ENCODE measurements around the gene ROPN1L. TPM values are rescaled to one million over a fixed set of nuclear protein-coding genes. Genes with fewer than 3 reads are reported as not detected.
A peak's percentile ranks its signal among the peaks of the same experiment; 100 is the strongest.
"Not testable (repeated sequence)": the region's sequence is repeated elsewhere in the genome, so short reads cannot be mapped to it uniquely, and the experiment has no call there.

Gene ROPN1L
- total RNA-seq, 1 donor from 2014 or later, result not detected

DNA sequence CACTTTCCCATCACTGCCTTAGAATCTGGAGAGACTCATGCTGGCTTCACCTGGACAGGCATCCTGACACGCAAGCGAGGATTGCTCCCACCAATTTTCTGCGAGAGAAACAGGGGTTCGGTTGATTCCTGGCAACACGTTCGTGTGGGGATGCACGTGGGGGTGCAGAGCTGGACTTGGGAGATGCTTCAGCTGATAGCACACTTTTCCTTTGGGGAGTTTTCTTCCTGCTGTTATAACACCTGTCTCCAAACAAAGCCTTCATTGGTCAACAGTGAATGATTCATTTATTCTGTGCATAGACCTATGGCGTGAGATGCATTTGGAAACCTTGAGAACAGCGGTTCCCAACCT is 50.0 kb downstream of the ROPN1L start:
- DNase-seq (ENCODE audit: low spot score), result no peak
- Histone ChIP-seq H3K4me3 (no peak overlapping the region), H3F3A (ENCODE audit: low read depth) (no peaks in the 10 kb centered on the region), H3K27ac (no peak overlapping the region), H2AFZ (replicated peaks) (no peak overlapping the region), H3K4me2 (no peak overlapping the region), H3K9ac (no peak overlapping the region), H4K20me1 (ENCODE audit: low read depth) (no peaks in the 10 kb centered on the region), H3K36me3 (no peaks in the 10 kb centered on the region), H3K4me1 (no peaks in the 10 kb centered on the region), H3K27me3 (no peaks in the 10 kb centered on the region), H3K9me3 (ENCODE audit: low read depth) (no peaks in the 10 kb centered on the region), H3K79me2 (ENCODE audit: low read depth) (no peaks in the 10 kb centered on the region)
- Mint-ChIP-seq H3K27me3 (ENCODE audit: insufficient read depth, low read depth) (peaks cover 15% of the 10 kb centered on the region), H3K27ac (no peak overlapping the region), H3K4me1 (no peaks in the 10 kb centered on the region), H3K36me3 (peaks cover 3% of the 10 kb centered on the region), H3K9me3 (peaks cover 21% of the 10 kb centered on the region), H3K4me3 (no peak overlapping the region)
- TF ChIP-seq EZH2 (IDR thresholded peaks at IDR 0.05), result no peak
- no peak for TF ChIP-seq EZH2phosphoT487 (IDR thresholded peaks at IDR 0.05)
- TF ChIP-seq, protein P1, sequence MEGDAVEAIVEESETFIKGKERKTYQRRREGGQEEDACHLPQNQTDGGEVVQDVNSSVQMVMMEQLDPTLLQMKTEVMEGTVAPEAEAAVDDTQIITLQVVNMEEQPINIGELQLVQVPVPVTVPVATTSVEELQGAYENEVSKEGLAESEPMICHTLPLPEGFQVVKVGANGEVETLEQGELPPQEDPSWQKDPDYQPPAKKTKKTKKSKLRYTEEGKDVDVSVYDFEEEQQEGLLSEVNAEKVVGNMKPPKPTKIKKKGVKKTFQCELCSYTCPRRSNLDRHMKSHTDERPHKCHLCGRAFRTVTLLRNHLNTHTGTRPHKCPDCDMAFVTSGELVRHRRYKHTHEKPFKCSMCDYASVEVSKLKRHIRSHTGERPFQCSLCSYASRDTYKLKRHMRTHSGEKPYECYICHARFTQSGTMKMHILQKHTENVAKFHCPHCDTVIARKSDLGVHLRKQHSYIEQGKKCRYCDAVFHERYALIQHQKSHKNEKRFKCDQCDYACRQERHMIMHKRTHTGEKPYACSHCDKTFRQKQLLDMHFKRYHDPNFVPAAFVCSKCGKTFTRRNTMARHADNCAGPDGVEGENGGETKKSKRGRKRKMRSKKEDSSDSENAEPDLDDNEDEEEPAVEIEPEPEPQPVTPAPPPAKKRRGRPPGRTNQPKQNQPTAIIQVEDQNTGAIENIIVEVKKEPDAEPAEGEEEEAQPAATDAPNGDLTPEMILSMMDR (IDR thresholded peaks at IDR 0.05), result no peak

DNA sequence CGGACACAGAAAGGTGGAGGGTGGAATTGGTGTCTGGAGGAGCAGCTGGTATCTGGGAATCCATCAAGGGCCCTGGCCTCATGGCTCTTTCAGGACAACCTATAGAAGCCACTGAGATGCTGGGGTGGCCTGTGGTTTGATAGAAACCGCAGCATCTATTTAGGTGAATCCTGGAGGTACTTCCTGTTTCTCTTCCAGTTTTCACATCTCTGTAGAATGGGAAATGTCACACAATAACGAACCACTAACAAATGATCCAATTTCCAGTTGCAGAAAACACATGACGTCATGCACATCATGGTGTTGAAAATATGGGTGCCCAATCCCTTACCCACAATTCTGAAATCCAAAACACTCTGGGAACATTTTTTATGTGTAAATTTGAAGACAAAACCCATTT is 52.2 kb downstream of the ROPN1L start:
- Histone ChIP-seq H3K79me2 (ENCODE audit: low read depth) (no peaks in the 10 kb centered on the region), H4K20me1 (ENCODE audit: low read depth) (no peaks in the 10 kb centered on the region), H3K4me1 (no peaks in the 10 kb centered on the region), H3F3A (ENCODE audit: low read depth) (no peaks in the 10 kb centered on the region), H3K9ac (no peak overlapping the region), H3K27ac (no peak overlapping the region), H3K4me3 (no peak overlapping the region), H2AFZ (replicated peaks) (no peak overlapping the region), H3K27me3 (no peaks in the 10 kb centered on the region), H3K36me3 (no peaks in the 10 kb centered on the region), H3K4me2 (no peak overlapping the region), H3K9me3 (ENCODE audit: low read depth) (no peaks in the 10 kb centered on the region)
- no peak overlapping the region for H3K27ac Mint-ChIP-seq
- peaks cover 3% of the 10 kb centered on the region for H3K36me3 Mint-ChIP-seq
- H3K4me1 Mint-ChIP-seq, result no peaks in the 10 kb centered on the region
- no peak for DNase-seq (ENCODE audit: low spot score)
- no peak overlapping the region for H3K4me3 Mint-ChIP-seq
- peaks cover 21% of the 10 kb centered on the region for H3K9me3 Mint-ChIP-seq
- TF ChIP-seq EZH2 (IDR thresholded peaks at IDR 0.05), result no peak
- no peak for TF ChIP-seq EZH2phosphoT487 (IDR thresholded peaks at IDR 0.05)
- TF ChIP-seq, protein P1 (IDR thresholded peaks at IDR 0.05), result no peak
- peaks cover 15% of the 10 kb centered on the region for H3K27me3 Mint-ChIP-seq (ENCODE audit: insufficient read depth, low read depth)

DNA sequence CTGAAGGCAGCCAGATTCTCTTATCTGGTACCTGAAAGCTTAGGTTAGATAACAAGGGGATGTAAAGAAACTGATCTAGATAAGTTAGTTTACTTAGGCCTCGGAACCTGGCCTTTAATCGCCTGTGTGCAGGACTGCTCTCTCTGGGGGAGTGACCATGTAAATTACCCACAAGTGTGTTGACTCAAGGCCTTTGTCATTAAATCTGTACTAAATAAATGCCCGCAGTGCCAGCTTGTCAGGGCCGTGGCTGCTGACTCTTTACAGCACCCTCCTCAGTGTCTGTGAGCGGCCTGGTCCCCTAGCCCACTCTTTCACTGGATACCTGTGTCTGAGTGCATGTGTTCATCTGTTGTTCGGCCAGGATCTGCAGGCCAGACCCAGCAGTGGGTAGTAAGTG is 52.8 kb downstream of the ROPN1L start:
- not testable (repeated sequence) for H4K20me1 ChIP-seq (ENCODE audit: low read depth); H2AFZ ChIP-seq (replicated peaks); H3K4me2 ChIP-seq; H3K4me3 Mint-ChIP-seq; H3F3A ChIP-seq (ENCODE audit: low read depth); H3K4me1 Mint-ChIP-seq; H3K4me3 ChIP-seq; H3K27ac Mint-ChIP-seq; DNase-seq (ENCODE audit: low spot score); H3K27ac ChIP-seq; H3K9me3 ChIP-seq (ENCODE audit: low read depth); H3K79me2 ChIP-seq (ENCODE audit: low read depth); H3K27me3 ChIP-seq; H3K36me3 Mint-ChIP-seq; H3K4me1 ChIP-seq; H3K36me3 ChIP-seq; H3K9ac ChIP-seq
- H3K27me3 Mint-ChIP-seq (ENCODE audit: insufficient read depth, low read depth), result peaks cover 15% of the 10 kb centered on the region
- H3K9me3 Mint-ChIP-seq, result peaks cover 21% of the 10 kb centered on the region

DNA sequence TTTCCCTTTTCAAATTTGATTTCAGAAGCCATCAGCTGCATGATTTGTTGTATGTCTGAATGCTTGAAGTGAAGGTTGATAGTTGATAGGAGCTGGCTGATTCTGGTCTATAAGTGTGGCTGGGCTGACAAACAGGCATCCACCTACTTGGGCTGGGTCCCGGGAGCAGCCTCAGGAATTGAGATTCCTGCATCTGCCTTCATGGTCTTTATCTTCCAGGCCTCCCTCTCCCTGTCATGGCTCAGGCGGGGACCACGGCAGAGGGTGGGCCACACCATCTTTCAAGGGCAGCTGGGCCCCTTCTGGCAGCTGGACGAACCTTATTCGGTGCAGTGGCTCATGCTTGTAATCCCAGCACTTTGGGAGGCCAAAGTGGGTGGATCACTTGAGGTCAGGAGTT is 55.9 kb downstream of the ROPN1L start:
- H2AFZ ChIP-seq (replicated peaks), result no peak overlapping the region
- H4K20me1 ChIP-seq (ENCODE audit: low read depth), result no peaks in the 10 kb centered on the region
- no peaks in the 10 kb centered on the region for H3F3A ChIP-seq (ENCODE audit: low read depth)
- H3K9me3 Mint-ChIP-seq, result peaks cover 16% of the 10 kb centered on the region
- no peak overlapping the region for H3K27ac ChIP-seq
- no peak overlapping the region for H3K4me3 ChIP-seq
- H3K4me1 ChIP-seq, result peaks cover 7% of the 10 kb centered on the region
- H3K27me3 ChIP-seq, result no peaks in the 10 kb centered on the region
- H3K27ac Mint-ChIP-seq, result peak overlapping the region; percentile 42
- peaks cover 14% of the 10 kb centered on the region for H3K4me1 Mint-ChIP-seq
- TF ChIP-seq, protein P1 (IDR thresholded peaks at IDR 0.05), result no peak
- TF ChIP-seq EZH2phosphoT487 (IDR thresholded peaks at IDR 0.05) (no peak), EZH2 (IDR thresholded peaks at IDR 0.05) (no peak)
- peaks cover 3% of the 10 kb centered on the region for H3K36me3 Mint-ChIP-seq
- DNase-seq (ENCODE audit: low spot score), result no peak
- H3K27me3 Mint-ChIP-seq (ENCODE audit: insufficient read depth, low read depth), result peaks cover 6% of the 10 kb centered on the region
- H3K4me3 Mint-ChIP-seq, result no peak overlapping the region
- no peak overlapping the region for H3K4me2 ChIP-seq
- H3K36me3 ChIP-seq, result no peaks in the 10 kb centered on the region
- no peak overlapping the region for H3K9ac ChIP-seq
- no peaks in the 10 kb centered on the region for H3K79me2 ChIP-seq (ENCODE audit: low read depth)
- H3K9me3 ChIP-seq (ENCODE audit: low read depth), result no peaks in the 10 kb centered on the region

Data from neural progenitor cell (in vitro differentiated cells).